Measurements from ENCODE around the gene SMIM10L1. TPM values are rescaled to one million over a fixed set of nuclear protein-coding genes. Genes with fewer than 3 reads are reported as not detected.

SMIM10L1 gene
- total and polyA plus RNA-seq, 2 of the 8 experiments (the other 6 are each of a cell fraction or from before 2014, with no cell fraction given): 3.7 to 14.2 TPM

- Histone ChIP-seq H3K9ac (replicated peaks in 1 of 4; ENCODE audit: extremely low read depth in 1 of 4, low read depth in 3 of 4, low read length in 3 of 4) (no peak overlapping the region), H4K5ac (ENCODE audit: insufficient read length, low read depth, low read length) (no peak overlapping the region), H3K4me3 (ENCODE audit: extremely low read depth in 1 of 4, insufficient read depth in 2 of 4, low read depth in 3 of 4, low read length in 4 of 4) (no peak overlapping the region), H4K91ac (replicated peaks; ENCODE audit: insufficient read length, low read length) (no peak overlapping the region), H3K56ac (replicated peaks; ENCODE audit: insufficient read length, low read depth, low read length) (no peak overlapping the region), H2BK5ac (ENCODE audit: low read depth, low read length) (no peak overlapping the region), H3K4me2 (ENCODE audit: insufficient read depth in 1 of 2, low read depth in 2 of 2, low read length in 2 of 2) (no peak overlapping the region), H2BK120ac (replicated peaks; ENCODE audit: low read depth, low read length) (no peak overlapping the region), H3K18ac (ENCODE audit: extremely low read depth, low read length) (no peak overlapping the region), H4K8ac (ENCODE audit: extremely low read depth, insufficient read depth, low read length) (no peak overlapping the region), H3K23ac (ENCODE audit: insufficient read length) (no peak overlapping the region), H3K27ac (ENCODE audit: low read depth, low read length) (no peak overlapping the region), H2AK5ac (ENCODE audit: low read depth, low read length) (no peak overlapping the region), H3K79me1 (ENCODE audit: low read depth, low read length) (peaks cover 5% of the 10 kb centered on the region), H3K14ac (ENCODE audit: insufficient read length) (no peak overlapping the region), H2BK12ac (ENCODE audit: low read depth, low read length) (no peak overlapping the region), H3K9me3 (ENCODE audit: insufficient read depth in 2 of 2, low read depth in 1 of 2, low read length in 1 of 2) (no peaks in the 10 kb centered on the region), H3K4ac (replicated peaks; ENCODE audit: insufficient read length, low read depth, low read length) (no peak overlapping the region), H3K4me1 (replicated peaks in 1 of 4; ENCODE audit: control insufficient read depth in 3 of 4, insufficient read depth in 4 of 4, low read length in 3 of 4) (no peaks in the 10 kb centered on the region), H2AFZ (ENCODE audit: low read length) (no peak overlapping the region), H3K23me2 (ENCODE audit: low read depth, low read length) (no peaks in the 10 kb centered on the region), H3K36me3 (ENCODE audit: control insufficient read depth in 2 of 4, insufficient read depth in 4 of 4, low read length in 3 of 4) (no peaks in the 10 kb centered on the region), H4K20me1 (replicated peaks in 1 of 2; ENCODE audit: control insufficient read depth in 1 of 2, insufficient read depth in 2 of 2, low read length in 2 of 2) (no peaks in the 10 kb centered on the region), H2BK15ac (ENCODE audit: low read length) (no peak overlapping the region), H3K79me2 (ENCODE audit: control insufficient read depth in 1 of 2, insufficient read depth in 2 of 2, low read length in 2 of 2) (peaks cover 5 to 83% of the 10 kb centered on the region in 2 experiments; a peak in 3 of 4 replicates), H2BK20ac (ENCODE audit: low read length) (no peak overlapping the region), H3K27me3 (replicated peaks in 1 of 4; ENCODE audit: control insufficient read depth in 3 of 4, extremely low read depth in 1 of 4, insufficient read depth in 3 of 4, low read length in 3 of 4) (no peaks in the 10 kb centered on the region)
- 91% methylated on average over 2 of the region's 2 CpGs; no CpG with 5 or more reads in 1 of the 2 experiments for WGBS, 2 experiments (ENCODE audit: extremely low coverage in 1 of 2, insufficient coverage in 1 of 2, insufficient read length in 1 of 2, insufficient replicate concordance in 2 of 2, low coverage in 1 of 2, low lambda C conversion rate in 2 of 2, missing lambda C conversion rate in 1 of 2)
- TF ChIP-seq BRCA1 (IDR thresholded peaks at IDR 0.05; ENCODE audit: low read depth, low read length) (no peak), SP1 (IDR thresholded peaks at IDR 0.05; ENCODE audit: low read depth, low read length) (no peak), TBP (IDR thresholded peaks at IDR 0.05; ENCODE audit: low read depth, low read length) (no peak)
- TF ChIP-seq, protein P1, sequence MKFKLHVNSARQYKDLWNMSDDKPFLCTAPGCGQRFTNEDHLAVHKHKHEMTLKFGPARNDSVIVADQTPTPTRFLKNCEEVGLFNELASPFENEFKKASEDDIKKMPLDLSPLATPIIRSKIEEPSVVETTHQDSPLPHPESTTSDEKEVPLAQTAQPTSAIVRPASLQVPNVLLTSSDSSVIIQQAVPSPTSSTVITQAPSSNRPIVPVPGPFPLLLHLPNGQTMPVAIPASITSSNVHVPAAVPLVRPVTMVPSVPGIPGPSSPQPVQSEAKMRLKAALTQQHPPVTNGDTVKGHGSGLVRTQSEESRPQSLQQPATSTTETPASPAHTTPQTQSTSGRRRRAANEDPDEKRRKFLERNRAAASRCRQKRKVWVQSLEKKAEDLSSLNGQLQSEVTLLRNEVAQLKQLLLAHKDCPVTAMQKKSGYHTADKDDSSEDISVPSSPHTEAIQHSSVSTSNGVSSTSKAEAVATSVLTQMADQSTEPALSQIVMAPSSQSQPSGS (IDR thresholded peaks at IDR 0.05; ENCODE audit: low read length): no peak
- FAIRE-seq: no peak
- no peak for DNase-seq (ENCODE audit: low read depth in 1 of 2, low spot score in 2 of 2)
- CTCF ChIA-PET (ENCODE audit: partially characterized antibody): no interaction called here
- POLR2A ChIA-PET (ENCODE audit: partially characterized antibody): no interaction called here
These were observed 37.2 kb upstream of the SMIM10L1 start for GRCh38 chr12:11133816-11134215.
